Ovary (tissue), 3 donors: ENCODE data around the gene DENND2A.

ENCODE experiments used
- EP300 ChIP-seq: sonication (generic); formaldehyde crosslinking; IDR thresholded peaks from one replicate; pipeline ENCODE4 v1.6.1; 2017; ENCODE audit warnings: antibody characterized with exemption
- POLR2A ChIP-seq: fragments of 450-650 bp; IDR thresholded peaks from one replicate; pipeline ENCODE4 v1.6.1; 2017; ENCODE audit warnings: antibody characterized with exemption, mild to moderate bottlenecking, moderate library complexity
- TF ChIP-seq, protein P1 (sequence below), 3 donors: fragments of 450-650 bp in 2 of 3; fragments of 200-600 bp in 1 of 3; IDR thresholded peaks; one replicate each; pipeline versions ENCODE4 v1.5.1 to v1.8.0; 2016 to 2022; ENCODE audit warnings: antibody characterized with exemption in 3 of 3, mild to moderate bottlenecking in 1 of 3
- donor health status: DM: no; HTN: no; CAD: no.

- TF ChIP-seq, protein P1, sequence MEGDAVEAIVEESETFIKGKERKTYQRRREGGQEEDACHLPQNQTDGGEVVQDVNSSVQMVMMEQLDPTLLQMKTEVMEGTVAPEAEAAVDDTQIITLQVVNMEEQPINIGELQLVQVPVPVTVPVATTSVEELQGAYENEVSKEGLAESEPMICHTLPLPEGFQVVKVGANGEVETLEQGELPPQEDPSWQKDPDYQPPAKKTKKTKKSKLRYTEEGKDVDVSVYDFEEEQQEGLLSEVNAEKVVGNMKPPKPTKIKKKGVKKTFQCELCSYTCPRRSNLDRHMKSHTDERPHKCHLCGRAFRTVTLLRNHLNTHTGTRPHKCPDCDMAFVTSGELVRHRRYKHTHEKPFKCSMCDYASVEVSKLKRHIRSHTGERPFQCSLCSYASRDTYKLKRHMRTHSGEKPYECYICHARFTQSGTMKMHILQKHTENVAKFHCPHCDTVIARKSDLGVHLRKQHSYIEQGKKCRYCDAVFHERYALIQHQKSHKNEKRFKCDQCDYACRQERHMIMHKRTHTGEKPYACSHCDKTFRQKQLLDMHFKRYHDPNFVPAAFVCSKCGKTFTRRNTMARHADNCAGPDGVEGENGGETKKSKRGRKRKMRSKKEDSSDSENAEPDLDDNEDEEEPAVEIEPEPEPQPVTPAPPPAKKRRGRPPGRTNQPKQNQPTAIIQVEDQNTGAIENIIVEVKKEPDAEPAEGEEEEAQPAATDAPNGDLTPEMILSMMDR (IDR thresholded peaks at IDR 0.05), result peak; percentile 85 to 92 (median 91)
- TF ChIP-seq POLR2A (no peak), EP300 (no peak)
Observed at GRCh38 chr7:140517546-140518369, 122.9 kb downstream of the DENND2A start.
